Liver (tissue), 9 donors: Measurements from ENCODE around the gene ZNF605. TPM values are rescaled to one million over a fixed set of nuclear protein-coding genes. Genes with fewer than 3 reads are reported as not detected.

ENCODE experiments used
- DNase-seq: peaks from one replicate; pipeline ENCODE4 v3.0.0-alpha.2; 2017; ENCODE audit warnings: low spot score
- H3K27ac ChIP-seq, 2 donors: one replicate each; pipeline ENCODE4 v1.7.0; 2013; ENCODE audit warnings: inconsistent platforms in 2 of 2, low read length in 2 of 2, control low read depth in 1 of 2, low read depth in 1 of 2, mild to moderate bottlenecking in 1 of 2
- H3K27me3 ChIP-seq, 4 donors: one replicate each; pipeline versions ENCODE4 v1.6.1 to v1.7.0; 2013; ENCODE audit warnings: low read length in 3 of 4, inconsistent platforms in 1 of 4, mild to moderate bottlenecking in 1 of 4, moderate library complexity in 1 of 4; ENCODE audit not compliant: control insufficient read depth in 4 of 4, insufficient read depth in 4 of 4
- H3K36me3 ChIP-seq, 4 donors: one replicate each; pipeline versions ENCODE4 v1.6.1 to v1.7.0; 2013; ENCODE audit warnings: low read length in 3 of 4, mild to moderate bottlenecking in 3 of 4, low read depth in 1 of 4, moderate library complexity in 1 of 4; ENCODE audit not compliant: control insufficient read depth in 4 of 4, insufficient read depth in 3 of 4
- H3K4me1 ChIP-seq, 4 donors: one replicate each; pipeline versions ENCODE4 v1.6.1 to v1.7.0; 2013; ENCODE audit warnings: low read length in 3 of 4, mild to moderate bottlenecking in 3 of 4, moderate library complexity in 1 of 4; ENCODE audit not compliant: control insufficient read depth in 4 of 4, insufficient read depth in 4 of 4
- H3K4me3 ChIP-seq, 3 donors: one replicate each; pipeline versions ENCODE4 v1.6.1 to v1.7.0; 2013; ENCODE audit warnings: low read length in 3 of 3, control low read depth in 1 of 3, low read depth in 1 of 3, mild to moderate bottlenecking in 1 of 3
- H3K9ac ChIP-seq, 2 donors: one replicate each; pipeline ENCODE4 v1.7.0; 2013; ENCODE audit warnings: low read length in 2 of 2, mild to moderate bottlenecking in 2 of 2, moderate library complexity in 2 of 2, control low read depth in 1 of 2, low read depth in 1 of 2
- H3K9me3 ChIP-seq, 4 donors: one replicate each; pipeline versions ENCODE4 v1.6.1 to v1.7.0; 2013; ENCODE audit warnings: low read length in 3 of 4; ENCODE audit not compliant: control insufficient read depth in 4 of 4
- EGR1 ChIP-seq, 2 donors: IDR thresholded peaks; 2 replicates each; pipeline ENCODE4 v1.6.1; 2016 to 2018; ENCODE audit warnings: antibody characterized with exemption in 2 of 2, low read depth in 2 of 2
- FOXA1 ChIP-seq: IDR thresholded peaks from 2 replicates; pipeline ENCODE4 v1.6.1; 2016; ENCODE audit warnings: antibody characterized with exemption
- HNF4A ChIP-seq, 2 donors: conservative IDR thresholded peaks; 2 replicates each; pipeline ENCODE4 v1.6.1; 2016; ENCODE audit warnings: antibody characterized with exemption in 2 of 2, mild to moderate bottlenecking in 2 of 2
- NR2F2 ChIP-seq: IDR thresholded peaks from 2 replicates; pipeline ENCODE4 v1.6.1; 2016; ENCODE audit warnings: antibody characterized with exemption
- RAD21 ChIP-seq, 2 donors: IDR thresholded peaks; 2 replicates each; pipeline ENCODE4 v1.6.1; 2016; ENCODE audit warnings: antibody characterized with exemption in 2 of 2, mild to moderate bottlenecking in 2 of 2
- REST ChIP-seq: IDR thresholded peaks from 2 replicates; pipeline ENCODE4 v1.6.1; 2016; ENCODE audit warnings: antibody characterized with exemption, mild to moderate bottlenecking
- RXRA ChIP-seq, 2 donors: IDR thresholded peaks; 2 replicates each; pipeline ENCODE4 v1.6.1; 2017 to 2018; ENCODE audit warnings: antibody characterized with exemption in 2 of 2, mild to moderate bottlenecking in 1 of 2
- SP1 ChIP-seq: IDR thresholded peaks from 2 replicates; pipeline ENCODE4 v1.6.1; 2018; ENCODE audit warnings: antibody characterized with exemption, mild to moderate bottlenecking
- TAF1 ChIP-seq: conservative IDR thresholded peaks from 2 replicates; pipeline ENCODE4 v1.6.1; 2016; ENCODE audit warnings: antibody characterized with exemption, mild to moderate bottlenecking
- YY1 ChIP-seq: IDR thresholded peaks from 2 replicates; pipeline ENCODE4 v1.6.1; 2016; ENCODE audit warnings: antibody characterized with exemption, mild to moderate bottlenecking
- ZBTB33 ChIP-seq: IDR thresholded peaks from 2 replicates; pipeline ENCODE4 v1.6.1; 2016; ENCODE audit warnings: antibody characterized with exemption
- WGBS: extraction: QIAGEN DNeasy Blood & Tissue Kit; methylation state at CpG from one replicate; pipeline ENCODE4 v1.1.7; 2013; 5-methylcytosine and 5-hydroxymethylcytosine counted together
- polyA plus RNA-seq, 2 donors: library from polyadenylated mRNA; stranded (reverse) in 1 of 2; unstranded in 1 of 2; fragments of 200-250 nt in 1 of 2; fragments of >200 nt in 1 of 2; fragmentation: Nextera tagmentation in 1 of 2; extraction: Ambion mirVana in 1 of 2; gene quantifications; one replicate each; pipeline versions ENCODE4 v1.2.1 to v1.2.3, GENCODE V29; 2013 to 2015
- total RNA-seq, 2 donors: library from RNA; depleted of rRNA; stranded (reverse); fragments of >200 nt; gene quantifications; one replicate each; pipeline ENCODE4 v1.2.3, GENCODE V29; 2014
- donor health status: healthy.
- donor health status: healthy.
- donor health status: healthy.
- donor health status: healthy.
- donor health status: healthy.

ZNF605 gene
- total and polyA plus RNA-seq, 4 donors = 1.2 to 9.5 (median 3.6) TPM

GRCh38 chr12:132972374-132972773, 16.3 kb upstream of the ZNF605 start:
- H3K9me3 ChIP-seq = peaks cover 13 to 23% (median 20%) of the 10 kb centered on the region in 4 donors
- no peak overlapping the region for H3K27ac ChIP-seq
- H3K27me3 ChIP-seq = no peaks in the 10 kb centered on the region
- H3K4me1 ChIP-seq = no peaks in the 10 kb centered on the region
- H3K4me3 ChIP-seq = no peak overlapping the region
- no peak overlapping the region for H3K9ac ChIP-seq
- 62% methylated on average over 1 of the region's 1 CpG for WGBS
- no peak for DNase-seq
- TF ChIP-seq FOXA1 = no peak
- TF ChIP-seq NR2F2 = no peak
- TF ChIP-seq RXRA (IDR thresholded peaks at IDR 0.05) = no peak
- no peak for TF ChIP-seq TAF1
- TF ChIP-seq REST = no peak
- TF ChIP-seq HNF4A (conservative IDR thresholded peaks at IDR 0.05) = no peak
- no peak for TF ChIP-seq EGR1 (IDR thresholded peaks at IDR 0.05; ENCODE audit: low read depth in 2 of 2)
- TF ChIP-seq SP1 = no peak
- H3K36me3 ChIP-seq = no peaks in the 10 kb centered on the region

GRCh38 chr12:132967736-132968135, 11.6 kb upstream of the ZNF605 start:
- Histone ChIP-seq H3K36me3 (peaks cover 0 to 4% (median 2%) of the 10 kb centered on the region in 4 donors), H3K4me3 (peak overlapping the region in 2 of 3 donors; percentile 32 to 38), H3K4me1 (no peaks in the 10 kb centered on the region), H3K27me3 (no peaks in the 10 kb centered on the region), H3K27ac (no peak overlapping the region), H3K9ac (no peak overlapping the region), H3K9me3 (peaks cover 8 to 23% (median 16%) of the 10 kb centered on the region in 4 donors)
- WGBS = 88% methylated on average over 21 of the region's 21 CpGs
- DNase-seq = no peak
- TF ChIP-seq RAD21 (IDR thresholded peaks at IDR 0.05) (no peak), NR2F2 (no peak), TAF1 (no peak), YY1 (no peak), EGR1 (IDR thresholded peaks at IDR 0.05; ENCODE audit: low read depth in 2 of 2) (no peak), REST (no peak), ZBTB33 (no peak)
